ENCODE measurements around the gene DUOX2. TPM values are rescaled to one million over a fixed set of nuclear protein-coding genes. Genes with fewer than 3 reads are reported as not detected.

The DUOX2 gene
- total RNA-seq, 2 donors from 2014 or later, result 0.11 to 0.13 TPM

Other genes with a start within 250 kb of the DUOX2 start
- gene TERB2, start 157.5 kb downstream of the DUOX2 start, total RNA-seq, result not detected
- 10 to 100 TPM; 28.7 to 40.3 TPM for gene SORD, start 91.0 kb downstream of the DUOX2 start, total RNA-seq
- gene DUOXA2, start 154 bp upstream of the DUOX2 start, total RNA-seq, result not detected
- under 1 TPM; 0.86 to 0.99 TPM for gene DUOXA1, start 15.7 kb upstream of the DUOX2 start, total RNA-seq
- gene DUOX1, start 15.8 kb upstream of the DUOX2 start, total RNA-seq, result 1 to 10 TPM; 1.2 to 1.9 TPM
- 10 to 100 TPM; 42.0 to 53.8 TPM for gene SHF, start 73.8 kb upstream of the DUOX2 start, total RNA-seq
- gene SLC28A2, start 138.1 kb upstream of the DUOX2 start, total RNA-seq, result 1 to 10 TPM; 3.8 to 4.4 TPM